NCI-H1694 treated with DMSO at 0.1 percent for 48 hours (cell line): ENCODE data around the gene IL12B.
"Not testable (repeated sequence)": the region's sequence is repeated elsewhere in the genome, so short reads cannot be mapped to it uniquely, and the experiment has no call there.

Experiments used
- DNase-seq: peaks from one replicate; lab custom pipeline; 2025; lab: John Stamatoyannopoulos, UW

The IL12B gene

DNA sequence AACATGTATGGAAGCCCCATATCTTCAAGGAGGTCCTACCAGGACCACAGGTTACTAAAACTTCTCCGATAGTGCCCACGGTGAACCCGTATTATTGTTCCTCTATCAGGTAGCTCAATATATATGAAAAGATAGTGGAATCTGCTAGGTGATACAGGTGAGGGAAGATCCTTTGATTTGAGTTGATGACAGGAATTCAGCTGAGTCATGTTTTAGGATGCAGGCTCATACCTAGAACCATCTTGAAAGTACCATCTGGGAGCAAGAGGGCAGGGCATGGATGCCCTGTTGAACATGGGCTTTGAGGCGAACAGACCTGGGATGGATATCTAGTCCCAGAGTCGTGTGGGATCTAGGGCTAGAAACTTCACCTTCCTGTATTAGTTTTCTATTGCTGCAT, 35.4 kb downstream of the IL12B start:
- no peak for DNase-seq

DNA sequence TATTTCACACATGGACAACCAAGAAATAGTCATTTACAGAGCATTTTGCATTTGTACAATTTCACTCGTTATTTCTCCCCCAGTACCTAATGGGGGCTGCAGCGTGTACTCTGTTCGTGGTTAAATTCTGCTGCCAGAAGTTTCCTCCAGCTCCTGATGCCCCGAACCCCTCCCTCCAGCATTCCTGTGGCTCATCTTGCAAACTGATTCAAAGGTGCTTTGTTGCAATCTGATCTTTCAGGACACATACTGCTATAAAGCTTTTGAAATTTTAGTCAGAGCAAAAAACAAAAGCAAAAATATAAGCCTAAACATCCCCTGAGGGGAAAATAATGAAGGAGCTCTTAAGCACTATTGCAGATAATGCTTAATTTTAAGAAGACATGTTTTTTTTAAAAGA, 39.5 kb downstream of the IL12B start:
- DNase-seq, result no peak

DNA sequence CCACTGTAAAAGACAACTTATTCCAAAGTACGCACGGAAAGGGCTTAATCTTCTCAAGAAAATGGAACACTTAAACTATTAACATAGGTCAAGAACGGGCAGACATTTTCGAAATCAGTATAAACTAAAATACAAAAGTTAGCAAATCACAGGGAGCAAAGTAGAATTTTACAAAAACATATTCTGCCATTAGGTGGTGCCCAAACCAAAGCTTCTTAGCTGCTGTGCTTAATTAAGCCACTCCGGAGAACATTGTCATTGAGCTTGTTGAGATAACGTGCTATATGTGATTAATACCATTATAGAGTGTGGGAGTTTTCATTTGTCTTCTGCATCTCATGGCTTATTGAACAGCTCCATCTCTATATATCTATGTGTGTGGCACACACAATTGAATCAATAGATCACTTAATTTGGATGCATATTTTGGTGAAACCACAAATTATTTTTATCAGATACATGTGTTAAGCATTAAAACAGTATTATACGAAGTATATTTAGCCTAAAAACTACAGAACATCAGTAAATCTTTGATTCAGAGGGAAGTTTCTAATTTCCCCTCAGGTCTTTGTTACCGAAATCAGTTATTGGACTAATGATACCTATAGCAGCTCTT, 43.8 kb downstream of the IL12B start:
- peak; percentile 64 for DNase-seq

DNA sequence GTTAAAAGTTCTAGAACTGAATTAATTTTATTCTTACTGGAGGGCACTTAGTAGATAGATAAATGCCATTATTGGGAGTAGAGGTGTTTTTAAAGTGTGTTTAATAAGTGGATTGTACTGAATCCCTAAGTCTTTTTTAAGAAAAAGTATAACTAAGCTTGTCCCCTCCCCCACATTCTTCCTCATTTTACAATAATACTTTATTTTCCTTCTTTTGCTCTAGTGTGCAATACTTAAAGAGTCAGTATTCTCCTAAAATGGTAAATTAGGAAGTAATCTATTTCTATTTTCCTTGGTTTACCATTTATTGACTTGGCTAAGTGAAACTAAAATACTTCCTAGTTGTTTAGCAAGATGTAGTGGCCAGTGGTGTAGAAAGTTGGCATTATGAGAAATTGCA, 55.6 kb downstream of the IL12B start:
- DNase-seq, result no peak

DNA sequence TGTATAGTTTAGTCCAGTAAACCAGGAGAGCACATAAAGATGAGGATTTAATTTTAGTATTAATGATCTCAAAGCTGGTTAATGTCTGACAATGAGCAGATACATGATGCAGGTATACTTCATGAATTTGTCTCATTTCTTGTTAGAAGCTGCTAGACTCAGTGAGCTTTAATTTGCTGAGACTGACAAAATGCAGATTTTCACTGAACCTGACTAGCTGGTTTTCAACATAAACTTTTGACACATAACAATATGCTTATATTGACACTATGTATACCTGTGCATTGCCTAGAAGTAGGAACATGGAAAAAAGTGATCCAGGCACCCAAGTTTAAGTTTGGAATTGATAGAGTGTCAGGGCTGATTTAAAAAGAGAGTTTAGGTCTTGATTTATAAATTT, 56.4 kb downstream of the IL12B start:
- DNase-seq, result no peak

DNA sequence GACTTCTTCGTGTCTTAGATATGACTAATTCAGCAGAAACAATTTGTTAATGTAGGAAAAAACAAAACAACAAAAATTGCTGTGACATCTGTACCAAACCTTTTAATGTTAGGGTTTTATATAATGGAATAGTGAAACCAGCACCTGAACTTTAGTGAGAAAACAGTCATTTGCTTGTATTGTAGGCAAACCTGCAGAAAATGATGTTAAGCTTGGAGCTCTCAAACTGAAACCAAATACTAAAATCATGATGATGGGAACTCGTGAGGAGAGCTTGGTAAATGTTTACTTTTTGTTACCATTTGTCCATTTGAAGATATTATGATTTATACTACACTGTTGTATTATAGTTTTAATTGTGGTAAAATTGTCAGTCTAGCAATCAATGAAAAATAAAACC, 60.6 kb downstream of the IL12B start:
- no peak for DNase-seq

DNA sequence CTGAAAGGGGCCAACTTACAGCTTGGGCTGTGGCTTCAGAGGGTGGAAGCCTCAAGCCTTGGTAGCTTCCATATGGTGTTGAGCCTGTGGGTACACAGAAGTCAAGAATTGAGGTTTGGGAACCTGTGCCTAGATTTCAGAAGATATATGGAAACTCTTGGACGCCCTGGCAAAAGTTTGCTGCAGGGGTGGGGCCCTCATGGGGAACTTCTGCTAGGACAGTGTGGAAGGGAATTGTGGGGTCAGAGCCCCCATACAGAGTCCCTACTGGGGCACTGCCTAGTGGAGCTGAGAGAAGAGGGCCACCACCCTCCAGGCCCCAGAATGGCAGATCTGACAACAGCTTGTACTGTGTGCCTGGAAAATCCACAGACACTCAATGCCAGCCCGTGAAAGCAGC, 63.5 kb downstream of the IL12B start:
- not testable (repeated sequence) for DNase-seq
